Measurements from ENCODE around the gene UBP1. TPM values are rescaled to one million over a fixed set of nuclear protein-coding genes. Genes with fewer than 3 reads are reported as not detected.

UBP1 gene
- total RNA-seq, 4 donors from 2014 or later = 65.9 to 180 (median 86.1) TPM

GRCh38 chr3:33373082-33373437 is 67.1 kb downstream of the UBP1 start:
- Histone ChIP-seq H3K27ac (no peak overlapping the region), H3K4me3 (no peak overlapping the region), H3K36me3 (no peaks in the 10 kb centered on the region), H3K4me1 (peaks cover 0 to 6% (median 2%) of the 10 kb centered on the region in 4 donors), H3K9me3 (no peaks in the 10 kb centered on the region), H3K27me3 (no peaks in the 10 kb centered on the region)
- in situ Hi-C loops (cut with MboI; ENCODE audit: low pct_ligation_motif_present in 1 of 4, low pct_unique_long_range_greater_than_20kb in 1 of 4, low sequenced_read_pairs in 3 of 4) = loop anchor here in 2 of 4 donors (10.0 to 25.0 kb wide), 3 partner anchors 236 to 436 kb away; no protein-coding TSS in a partner anchor
- TF ChIP-seq, protein P1, sequence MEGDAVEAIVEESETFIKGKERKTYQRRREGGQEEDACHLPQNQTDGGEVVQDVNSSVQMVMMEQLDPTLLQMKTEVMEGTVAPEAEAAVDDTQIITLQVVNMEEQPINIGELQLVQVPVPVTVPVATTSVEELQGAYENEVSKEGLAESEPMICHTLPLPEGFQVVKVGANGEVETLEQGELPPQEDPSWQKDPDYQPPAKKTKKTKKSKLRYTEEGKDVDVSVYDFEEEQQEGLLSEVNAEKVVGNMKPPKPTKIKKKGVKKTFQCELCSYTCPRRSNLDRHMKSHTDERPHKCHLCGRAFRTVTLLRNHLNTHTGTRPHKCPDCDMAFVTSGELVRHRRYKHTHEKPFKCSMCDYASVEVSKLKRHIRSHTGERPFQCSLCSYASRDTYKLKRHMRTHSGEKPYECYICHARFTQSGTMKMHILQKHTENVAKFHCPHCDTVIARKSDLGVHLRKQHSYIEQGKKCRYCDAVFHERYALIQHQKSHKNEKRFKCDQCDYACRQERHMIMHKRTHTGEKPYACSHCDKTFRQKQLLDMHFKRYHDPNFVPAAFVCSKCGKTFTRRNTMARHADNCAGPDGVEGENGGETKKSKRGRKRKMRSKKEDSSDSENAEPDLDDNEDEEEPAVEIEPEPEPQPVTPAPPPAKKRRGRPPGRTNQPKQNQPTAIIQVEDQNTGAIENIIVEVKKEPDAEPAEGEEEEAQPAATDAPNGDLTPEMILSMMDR (IDR thresholded peaks at IDR 0.05) = peak in 1 of 5 experiments; percentile 6
- no peak for TF ChIP-seq POLR2AphosphoS5 (IDR thresholded peaks at IDR 0.05)
- no peak for DNase-seq
- intact Hi-C loops (cut with DNase I; ENCODE audit: low total_unique reads) = loop anchor here (5.0 kb wide), 1 partner anchor 241 kb away; no protein-coding TSS in a partner anchor
- 42 to 46% methylated on average over 5 to 6 of the region's 6 CpGs for WGBS, 2 donors (ENCODE audit: low coverage in 1 of 2)

- no peaks in the 10 kb centered on the region for H3K9me3 ChIP-seq
- H3K27me3 ChIP-seq = no peaks in the 10 kb centered on the region
- TF ChIP-seq EP300 (IDR thresholded peaks at IDR 0.05; ENCODE audit: low read depth) = no peak
- TF ChIP-seq, protein P1 (IDR thresholded peaks at IDR 0.05) = peak; percentile 80 to 92 (median 86)
- 47 to 92% methylated on average over 2 to 14 of the region's 14 CpGs for WGBS, 2 donors (ENCODE audit: low coverage in 1 of 2)
- peak; percentile 30 for DNase-seq
- intact Hi-C loops (cut with DNase I; ENCODE audit: low total_unique reads) = loop anchor here (5.0 kb wide), 1 partner anchor 240 kb away; no protein-coding TSS in a partner anchor
- H3K4me1 ChIP-seq = peaks cover 0 to 6% (median 2%) of the 10 kb centered on the region in 4 donors
- H3K36me3 ChIP-seq = no peaks in the 10 kb centered on the region
- in situ Hi-C loops (cut with MboI; ENCODE audit: low pct_ligation_motif_present in 1 of 4, low pct_unique_long_range_greater_than_20kb in 1 of 4, low sequenced_read_pairs in 3 of 4) = loop anchor here in 2 of 4 donors (10.0 to 25.0 kb wide), 3 partner anchors 235 to 435 kb away; no protein-coding TSS in a partner anchor
- no peak overlapping the region for H3K27ac ChIP-seq
- no peak overlapping the region for H3K4me3 ChIP-seq
Measured at GRCh38 chr3:33372218-33373081, 67.8 kb downstream of the UBP1 start.

DNA sequence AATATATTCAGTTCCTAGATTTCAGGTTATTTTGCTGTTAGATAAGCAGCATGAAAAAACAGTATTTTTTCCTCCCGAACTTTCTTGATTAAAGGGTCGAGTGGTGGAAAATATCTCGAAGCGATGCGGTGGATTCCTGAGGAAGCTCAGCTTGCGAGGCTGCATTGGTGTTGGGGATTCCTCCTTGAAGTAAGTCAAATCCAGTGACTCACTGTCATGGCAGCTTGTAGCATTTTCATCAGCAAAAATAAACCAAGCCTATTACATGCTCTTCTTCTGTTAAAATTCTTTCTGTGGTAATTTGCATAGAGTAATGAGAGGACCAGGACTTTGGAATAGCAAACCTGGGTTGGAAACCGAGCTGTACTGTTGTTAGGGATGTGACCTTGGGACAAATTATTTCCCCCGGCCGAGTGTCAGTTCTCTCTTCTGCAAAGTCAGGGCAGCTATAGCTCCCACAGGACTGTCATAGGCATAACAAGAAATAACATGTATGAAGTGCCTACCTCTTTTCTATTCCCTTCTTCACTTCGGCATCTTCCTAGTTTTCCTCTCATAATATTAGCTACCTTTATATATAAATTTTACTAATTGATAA is 75.6 kb downstream of the UBP1 start:
- Histone ChIP-seq H3K27ac (no peak overlapping the region), H3K36me3 (no peaks in the 10 kb centered on the region), H3K9me3 (no peaks in the 10 kb centered on the region), H3K27me3 (no peaks in the 10 kb centered on the region), H3K4me3 (no peak overlapping the region), H3K4me1 (peaks cover 0 to 10% (median 6%) of the 10 kb centered on the region in 4 donors)
- TF ChIP-seq POLR2AphosphoS5 (IDR thresholded peaks at IDR 0.05) = no peak
- TF ChIP-seq, protein P1 (IDR thresholded peaks at IDR 0.05) = no peak
- no peak for TF ChIP-seq EP300 (IDR thresholded peaks at IDR 0.05; ENCODE audit: low read depth)
- no peak for TF ChIP-seq POLR2A (IDR thresholded peaks at IDR 0.05)
- intact Hi-C loops (cut with DNase I; ENCODE audit: low total_unique reads) = no loop called here
- in situ Hi-C loops (cut with MboI; ENCODE audit: low pct_ligation_motif_present in 1 of 4, low pct_unique_long_range_greater_than_20kb in 1 of 4, low sequenced_read_pairs in 3 of 4) = loop anchor here in 3 of 4 donors (10.0 to 25.0 kb wide), 4 partner anchors 227 to 427 kb away; partner anchors contain the start of gene CCR4 (in 1 of the 3)
- 78 to 89% methylated on average over 7 to 10 of the region's 10 CpGs for WGBS, 2 donors (ENCODE audit: low coverage in 1 of 2)
- no peak for DNase-seq

DNA sequence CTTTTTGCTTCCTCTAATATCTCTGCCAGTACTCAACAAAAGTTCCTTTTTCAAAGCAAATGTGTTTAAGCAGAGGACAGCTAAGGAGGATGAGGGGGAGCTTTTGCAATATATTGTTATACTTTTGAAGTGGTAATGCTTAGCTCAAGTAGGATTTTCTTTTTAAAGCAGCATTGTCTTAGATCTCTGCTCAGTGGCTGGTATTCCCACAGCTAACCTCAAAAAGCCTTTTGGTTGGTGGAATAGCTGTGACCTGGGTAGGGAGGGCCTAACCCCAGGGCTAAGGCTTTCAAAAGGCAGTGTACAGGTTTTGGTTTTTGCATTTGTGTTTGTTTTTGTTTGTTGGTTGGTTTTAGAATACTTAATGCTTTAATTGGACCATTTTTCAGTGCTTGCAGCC is 76.1 kb downstream of the UBP1 start:
- Histone ChIP-seq H3K4me1 (peaks cover 0 to 10% (median 6%) of the 10 kb centered on the region in 4 donors), H3K27me3 (no peaks in the 10 kb centered on the region), H3K4me3 (no peak overlapping the region), H3K9me3 (no peaks in the 10 kb centered on the region), H3K27ac (no peak overlapping the region), H3K36me3 (no peaks in the 10 kb centered on the region)
- TF ChIP-seq POLR2AphosphoS5 (IDR thresholded peaks at IDR 0.05) (no peak), POLR2A (IDR thresholded peaks at IDR 0.05) (no peak), EP300 (IDR thresholded peaks at IDR 0.05; ENCODE audit: low read depth) (no peak)
- TF ChIP-seq, protein P1 (IDR thresholded peaks at IDR 0.05) = no peak
- in situ Hi-C loops (cut with MboI; ENCODE audit: low pct_ligation_motif_present in 1 of 4, low pct_unique_long_range_greater_than_20kb in 1 of 4, low sequenced_read_pairs in 3 of 4) (loop anchor here in 3 of 4 donors (10.0 to 25.0 kb wide), 4 partner anchors 227 to 427 kb away; partner anchors contain the start of gene CCR4 (in 1 of the 3)), intact Hi-C loops (cut with DNase I; ENCODE audit: low total_unique reads) (no loop called here)
- no peak for DNase-seq

All from transverse colon (tissue), 4 donors.